ENCODE results near the gene SLC30A5.

DNA sequence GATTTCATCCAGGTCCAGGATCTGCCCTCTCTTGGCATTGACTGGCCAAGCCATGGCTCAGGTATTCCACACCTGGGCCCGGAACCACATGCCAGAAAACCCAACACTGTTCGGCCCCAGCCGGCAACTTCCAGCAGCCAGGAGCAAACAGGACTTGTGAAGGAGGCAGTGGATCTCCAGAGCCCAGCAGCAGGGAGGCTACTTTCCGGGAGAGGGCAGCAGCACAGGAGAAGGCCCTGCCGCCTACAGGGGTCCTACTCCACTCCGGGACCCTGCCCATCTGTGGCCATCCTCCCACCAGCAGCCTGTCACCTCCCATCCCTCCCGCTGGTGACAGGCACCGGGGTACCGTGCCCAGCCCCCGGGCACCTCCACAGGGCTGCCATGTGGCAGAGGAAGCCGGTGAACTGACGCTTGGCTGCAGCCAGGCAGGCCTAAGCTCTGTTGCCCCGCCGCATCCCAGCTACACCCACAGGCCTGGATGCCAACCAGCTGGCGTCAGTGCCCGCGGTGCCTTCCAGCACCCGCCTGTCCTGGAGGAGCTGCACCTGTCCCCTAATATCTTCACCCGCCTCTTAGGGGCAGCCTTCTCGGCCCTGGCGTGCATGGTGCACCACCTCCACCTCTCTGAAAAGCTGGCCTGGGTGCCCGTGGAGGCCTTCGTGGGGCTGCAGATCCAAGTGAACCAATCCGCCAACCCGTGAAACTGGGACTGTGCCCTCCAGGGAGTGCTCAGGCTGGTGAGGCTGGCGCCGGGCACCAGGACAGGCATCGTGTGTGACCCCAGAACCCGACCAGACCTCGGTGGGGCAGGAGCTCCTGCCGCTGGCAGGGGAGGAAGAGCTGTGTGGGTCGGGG lies 18.9 kb upstream of the SLC30A5 start:
- TF ChIP-seq, protein P1, sequence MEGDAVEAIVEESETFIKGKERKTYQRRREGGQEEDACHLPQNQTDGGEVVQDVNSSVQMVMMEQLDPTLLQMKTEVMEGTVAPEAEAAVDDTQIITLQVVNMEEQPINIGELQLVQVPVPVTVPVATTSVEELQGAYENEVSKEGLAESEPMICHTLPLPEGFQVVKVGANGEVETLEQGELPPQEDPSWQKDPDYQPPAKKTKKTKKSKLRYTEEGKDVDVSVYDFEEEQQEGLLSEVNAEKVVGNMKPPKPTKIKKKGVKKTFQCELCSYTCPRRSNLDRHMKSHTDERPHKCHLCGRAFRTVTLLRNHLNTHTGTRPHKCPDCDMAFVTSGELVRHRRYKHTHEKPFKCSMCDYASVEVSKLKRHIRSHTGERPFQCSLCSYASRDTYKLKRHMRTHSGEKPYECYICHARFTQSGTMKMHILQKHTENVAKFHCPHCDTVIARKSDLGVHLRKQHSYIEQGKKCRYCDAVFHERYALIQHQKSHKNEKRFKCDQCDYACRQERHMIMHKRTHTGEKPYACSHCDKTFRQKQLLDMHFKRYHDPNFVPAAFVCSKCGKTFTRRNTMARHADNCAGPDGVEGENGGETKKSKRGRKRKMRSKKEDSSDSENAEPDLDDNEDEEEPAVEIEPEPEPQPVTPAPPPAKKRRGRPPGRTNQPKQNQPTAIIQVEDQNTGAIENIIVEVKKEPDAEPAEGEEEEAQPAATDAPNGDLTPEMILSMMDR (IDR thresholded peaks at IDR 0.05), result no peak
- no peak for TF ChIP-seq POLR2A (IDR thresholded peaks at IDR 0.05)
